Fibroblast of skin of scalp (primary cell): ENCODE results near the gene YWHAE.
"Not testable (repeated sequence)": the region's sequence is repeated elsewhere in the genome, so short reads cannot be mapped to it uniquely, and the experiment has no call there.

Experiments
- DNase-seq: peaks from one replicate; pipeline ENCODE4 v3.0.0-alpha.2; 2013

YWHAE gene

GRCh38 chr17:1325766-1326165 is 74.3 kb downstream of the YWHAE start:
- DNase-seq: no peak

GRCh38 chr17:1324201-1324771 is 75.7 kb downstream of the YWHAE start:
- no peak for DNase-seq

GRCh38 chr17:1323336-1323735 is 76.7 kb downstream of the YWHAE start:
- no peak for DNase-seq

- no peak for DNase-seq
Measured at GRCh38 chr17:1322480-1322879, 77.5 kb downstream of the YWHAE start.

GRCh38 chr17:1322014-1322428 is 78.0 kb downstream of the YWHAE start:
- DNase-seq: no peak

- DNase-seq: no peak
Measured at GRCh38 chr17:1315891-1316403, 84.1 kb downstream of the YWHAE start.

- no peak for DNase-seq
Measured at GRCh38 chr17:1315409-1315808, 84.6 kb downstream of the YWHAE start.

- no peak for DNase-seq
Measured at GRCh38 chr17:1313270-1314005, 86.6 kb downstream of the YWHAE start.

GRCh38 chr17:1312261-1312870 is 87.7 kb downstream of the YWHAE start:
- no peak for DNase-seq

- not testable (repeated sequence) for DNase-seq
Measured at GRCh38 chr17:1307829-1308228, 92.2 kb downstream of the YWHAE start.

GRCh38 chr17:1304962-1305563 is 95.0 kb downstream of the YWHAE start:
- DNase-seq: no peak

GRCh38 chr17:1304522-1304921 is 95.5 kb downstream of the YWHAE start:
- no peak for DNase-seq

- no peak for DNase-seq
Measured at GRCh38 chr17:1302761-1303160, 97.3 kb downstream of the YWHAE start.

- no peak for DNase-seq
Measured at GRCh38 chr17:1301546-1301945, 98.5 kb downstream of the YWHAE start.

- no peak for DNase-seq
Measured at GRCh38 chr17:1300371-1300905, 99.6 kb downstream of the YWHAE start.

- DNase-seq: no peak
Measured at GRCh38 chr17:1299552-1300370, 100.3 kb downstream of the YWHAE start.

GRCh38 chr17:1298606-1299005 is 101.4 kb downstream of the YWHAE start:
- no peak for DNase-seq
